Mammary epithelial cell (primary cell): Measurements from ENCODE around the gene CENPW.

ENCODE experiments used
- CTCF ChIP-seq, 2 donors: IDR thresholded peaks in 1 of 2; conservative IDR thresholded peaks in 1 of 2; 2 replicates each; pipeline ENCODE4 v1.5.1; 2011 to 2012; ENCODE audit warnings: inconsistent platforms in 2 of 2, low read length in 2 of 2, mild to moderate bottlenecking in 2 of 2, control low read depth in 1 of 2, low read depth in 1 of 2; ENCODE audit not compliant: insufficient read depth in 1 of 2; ENCODE audit errors: extremely low read depth in 1 of 2
- EZH2 ChIP-seq: IDR thresholded peaks from 2 replicates; pipeline ENCODE4 v1.6.1; 2012; ENCODE audit warnings: low read length, inconsistent platforms, borderline replicate concordance

GRCh38 chr6:126335210-126335609 lies 4.7 kb upstream of the CENPW start:
- TF ChIP-seq CTCF (conservative IDR thresholded peaks at IDR 0.05 in 1 of 2, IDR thresholded peaks at IDR 0.05 in 1 of 2; ENCODE audit: extremely low read depth in 1 of 2, insufficient read depth in 1 of 2, low read depth in 1 of 2, low read length in 2 of 2): no peak
- no peak for TF ChIP-seq EZH2
